IMR-90 (cell line): Measurements from ENCODE around the gene SDF2L1. TPM values are rescaled to one million over a fixed set of nuclear protein-coding genes. Genes with fewer than 3 reads are reported as not detected.

Experiments used
- ATAC-seq: fragments of 200-7000 bp; cut with Tn5 transposase; 2 replicates; pipeline ENCODE4 v1.9.1; 2020; ENCODE audit warnings: low read depth, mild to moderate bottlenecking, moderate library complexity
- BruUV-seq: library from RNA; stranded (reverse); fragments of 400-500 nt; replicated peaks from 2 replicates; lab custom pipeline; 2021; lab: Mats Ljungman, UMichigan
- CTCF ChIA-PET: fragments of 300-600 bp; formaldehyde crosslinking; extraction: SDS; loops from one replicate; lab custom pipeline; 2021; ENCODE audit warnings: antibody characterized with exemption; lab: Yijun Ruan, JAX
- POLR2A ChIA-PET: fragments of 300-600 bp; sonication (Branson Sonifier 250); formaldehyde crosslinking; loops from one replicate; lab custom pipeline; 2022; ENCODE audit warnings: antibody characterized with exemption; ENCODE audit not compliant: unreplicated experiment; lab: Charles Lee
- DNase-seq: peaks from one replicate; pipeline ENCODE4 v3.0.0; 2013
- H2AFZ ChIP-seq: replicated peaks from 2 replicates; pipeline ENCODE3; 2013; ENCODE audit warnings: low read length, mild to moderate bottlenecking; ENCODE audit not compliant: poor library complexity
- H2AK5ac ChIP-seq: 2 replicates; pipeline ENCODE4 v1.6.1; 2013; ENCODE audit warnings: low read depth, low read length, inconsistent platforms
- H2AK9ac ChIP-seq: replicated peaks from 2 replicates; pipeline ENCODE3; 2013; ENCODE audit warnings: mild to moderate bottlenecking, low read depth, low read length, moderate library complexity; ENCODE audit not compliant: poor library complexity
- H2BK120ac ChIP-seq: 2 replicates; pipeline ENCODE4 v1.6.1; 2013; ENCODE audit warnings: low read depth, low read length, inconsistent platforms
- H2BK15ac ChIP-seq: 3 replicates; pipeline ENCODE4 v1.6.1; 2013; ENCODE audit warnings: low read depth, low read length, inconsistent platforms
- H2BK20ac ChIP-seq: 2 replicates; pipeline ENCODE4 v1.6.1; 2013; ENCODE audit warnings: low read depth, mild to moderate bottlenecking, inconsistent platforms, low read length, moderate library complexity
- H2BK5ac ChIP-seq: 2 replicates; pipeline ENCODE4 v1.6.1; 2013; ENCODE audit warnings: mild to moderate bottlenecking, low read depth, low read length, inconsistent platforms; ENCODE audit not compliant: poor library complexity, severe bottlenecking
- H3K14ac ChIP-seq: replicated peaks from 2 replicates; pipeline ENCODE4 v1.6.1; 2013; ENCODE audit warnings: low read depth, low read length, inconsistent platforms
- H3K18ac ChIP-seq: 2 replicates; pipeline ENCODE4 v1.6.1; 2013; ENCODE audit warnings: low read depth, low read length, control low read depth
- H3K23ac ChIP-seq: 2 replicates; pipeline ENCODE4 v1.6.1; 2013; ENCODE audit warnings: low read depth, low read length, inconsistent platforms
- H3K27ac ChIP-seq: 2 replicates; pipeline ENCODE4 v1.5.1; 2013; ENCODE audit warnings: mild to moderate bottlenecking, control low read depth, low read length; ENCODE audit not compliant: insufficient read depth
- H3K27me3 ChIP-seq: 2 replicates; pipeline ENCODE4 v1.6.1; 2013; ENCODE audit warnings: low read length; ENCODE audit not compliant: control insufficient read depth, insufficient read depth
- H3K36me3 ChIP-seq: 2 replicates; pipeline ENCODE4 v1.6.1; 2013; ENCODE audit warnings: low read length, mixed read lengths; ENCODE audit not compliant: control insufficient read depth, insufficient read depth
- H3K4ac ChIP-seq: 2 replicates; pipeline ENCODE4 v1.6.1; 2013; ENCODE audit warnings: low read depth, low read length, inconsistent platforms
- H3K4me1 ChIP-seq: 2 replicates; pipeline ENCODE4 v1.6.1; 2013; ENCODE audit warnings: low read length, mixed read lengths; ENCODE audit not compliant: control insufficient read depth, insufficient read depth
- H3K4me2 ChIP-seq: 2 replicates; pipeline ENCODE4 v1.6.1; 2013; ENCODE audit warnings: low read depth, mild to moderate bottlenecking, control low read depth, low read length, moderate library complexity
- H3K4me3 ChIP-seq: 2 replicates; pipeline ENCODE4 v1.5.1; 2013; ENCODE audit warnings: low read depth, mild to moderate bottlenecking, control low read depth, low read length, moderate library complexity; ENCODE audit not compliant: insufficient read depth
- H3K56ac ChIP-seq: 2 replicates; pipeline ENCODE4 v1.6.1; 2013; ENCODE audit warnings: low read length, inconsistent platforms; ENCODE audit not compliant: insufficient read depth; ENCODE audit errors: extremely low read depth
- H3K79me1 ChIP-seq, 2 experiments: 2 replicates each; pipeline ENCODE4 v1.6.1; 2013; ENCODE audit warnings: low read length in 2 of 2, inconsistent platforms in 1 of 2, low read depth in 1 of 2
- H3K9ac ChIP-seq: 2 replicates; pipeline ENCODE4 v1.6.1; 2013; ENCODE audit warnings: low read depth, low read length, control low read depth
- H3K9me1 ChIP-seq: 2 replicates; pipeline ENCODE4 v1.6.1; 2013; ENCODE audit warnings: low read length, inconsistent platforms; ENCODE audit not compliant: insufficient read depth
- H3K9me3 ChIP-seq: 2 replicates; pipeline ENCODE4 v1.6.1; 2013; ENCODE audit warnings: low read length; ENCODE audit not compliant: control insufficient read depth, insufficient read depth
- H4K20me1 ChIP-seq: 2 replicates; pipeline ENCODE4 v1.6.1; 2013; ENCODE audit warnings: low read length, inconsistent platforms; ENCODE audit not compliant: insufficient read depth
- H4K5ac ChIP-seq: 2 replicates; pipeline ENCODE4 v1.6.1; 2013; ENCODE audit warnings: mild to moderate bottlenecking, low read depth, low read length, control low read depth
- H4K8ac ChIP-seq, 2 experiments: 2 replicates each; pipeline ENCODE4 v1.6.1; 2013; ENCODE audit warnings: low read depth in 2 of 2, low read length in 2 of 2, control low read depth in 1 of 2, inconsistent platforms in 1 of 2
- H4K91ac ChIP-seq: 2 replicates; pipeline ENCODE4 v1.6.1; 2013; ENCODE audit warnings: low read depth, low read length, inconsistent platforms; ENCODE audit not compliant: insufficient read depth
- CEBPB ChIP-seq: IDR thresholded peaks from 2 replicates; pipeline ENCODE4 v1.6.1; 2012; ENCODE audit warnings: low read depth, low read length, improper control_type of control experiment
- RCOR1 ChIP-seq: IDR thresholded peaks from 2 replicates; pipeline ENCODE4 v1.6.1; 2012; ENCODE audit warnings: mild to moderate bottlenecking, low read length, improper control_type of control experiment; ENCODE audit not compliant: insufficient replicate concordance
- WGBS, 2 experiments: methylation state at CpG; one replicate each; pipeline versions ENCODE4 v1.1.5 to v1.1.7; 2013; ENCODE audit warnings: missing lambda C conversion rate in 2 of 2; ENCODE audit not compliant: insufficient read length in 1 of 2; ENCODE audit errors: extremely low coverage in 2 of 2; 5-methylcytosine and 5-hydroxymethylcytosine counted together
- dilution Hi-C: fragments of 300-500 bp; cut with HindIII; formaldehyde crosslinking; loops from one replicate; pipeline ENCODE4 v1.14.3; 2018; ENCODE audit warnings: low sequenced_read_pairs; ENCODE audit not compliant: unreplicated experiment
- in situ Hi-C: fragments of 300-500 bp; cut with MboI; formaldehyde crosslinking; loops from 3 replicates; pipeline ENCODE4 v1.14.3; 2019; ENCODE audit warnings: low sequenced_read_pairs, inconsistent platforms, mixed read lengths
- intact Hi-C: fragments of 100-400 bp; cut with micrococcal nuclease; formaldehyde crosslinking; loops from 2 replicates; pipeline ENCODE4 v1.10.0; 2022
- polyA plus RNA-seq, 3 experiments: library from polyadenylated mRNA; depleted of rRNA; stranded (reverse); fragments of >200 nt; gene quantifications; 2 replicates each; pipeline ENCODE4 v1.2.3, GENCODE V29; 2012; ENCODE audit warnings: low replicate concordance in 1 of 3
- total RNA-seq: library from RNA; depleted of rRNA; stranded (reverse); fragments of >200 nt; gene quantifications from 2 replicates; pipeline ENCODE4 v1.2.3, GENCODE V29; 2012

The SDF2L1 gene
- total and polyA plus RNA-seq, 2 of the 4 experiments (the other 2 are of a cell fraction) = 18.8 to 51.1 TPM

DNA sequence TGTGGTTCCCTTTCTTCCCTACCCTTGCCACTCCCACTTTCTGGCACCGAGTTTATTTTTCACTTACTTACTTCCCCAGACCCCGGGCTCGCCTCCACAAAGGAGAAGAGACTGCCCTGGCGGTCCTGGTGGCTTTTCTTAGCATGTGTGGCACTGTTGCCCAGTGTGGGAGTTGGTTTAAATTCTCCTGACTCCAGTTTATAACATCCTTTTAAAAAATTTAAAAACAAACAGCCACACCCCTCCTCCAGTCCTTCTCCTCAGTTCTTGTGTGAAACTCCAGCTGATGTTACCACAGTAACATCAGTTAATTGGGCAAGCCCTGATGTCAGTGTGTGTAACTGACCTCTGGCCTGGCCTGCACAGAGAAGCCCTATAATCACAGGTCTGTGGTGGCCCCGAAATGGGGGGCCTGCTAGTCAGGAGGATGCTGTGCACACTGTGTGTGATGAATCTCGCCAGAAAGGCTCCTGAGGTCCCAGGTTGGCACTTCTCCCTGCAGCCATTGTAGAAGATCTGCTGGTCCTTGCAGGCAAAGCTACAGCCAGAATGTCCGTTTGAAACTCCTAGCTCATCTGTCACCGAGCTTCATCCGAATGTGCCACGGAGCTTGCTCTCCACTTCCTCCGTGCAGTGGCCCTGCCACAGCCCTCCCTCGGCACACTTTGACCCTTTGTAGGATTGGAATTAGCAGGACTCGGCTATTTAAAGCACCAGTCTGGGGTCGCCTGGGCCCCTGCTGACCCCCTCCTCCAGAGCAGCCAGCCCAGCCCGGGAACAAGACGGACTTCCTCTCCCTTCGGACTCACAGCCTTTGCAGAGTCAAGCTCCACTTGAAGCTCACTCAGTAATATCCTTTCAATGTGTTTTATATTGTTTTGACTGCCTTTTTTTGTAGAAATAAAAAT is 19.8 kb upstream of the SDF2L1 start:
- no peak overlapping the region for H4K8ac ChIP-seq
- no peak overlapping the region for H2BK15ac ChIP-seq
- dilution Hi-C loops (no loop called here), intact Hi-C loops (no loop called here), in situ Hi-C loops (no loop called here)
- H3K27ac ChIP-seq = no peak overlapping the region; the same call in 1 of the 2 replicates
- H2BK20ac ChIP-seq = no peak overlapping the region
- H2BK120ac ChIP-seq = no peak overlapping the region
- peaks cover 92% of the 10 kb centered on the region for H4K20me1 ChIP-seq
- H3K27me3 ChIP-seq = no peaks in the 10 kb centered on the region
- POLR2A ChIA-PET = no interaction called here
- ATAC-seq (peak; percentile 22), DNase-seq (no peak)
- H3K56ac ChIP-seq = no peak overlapping the region
- H4K91ac ChIP-seq = no peak overlapping the region
- no peak overlapping the region for H3K4ac ChIP-seq
- H3K4me1 ChIP-seq = peaks cover 11% of the 10 kb centered on the region
- no peak overlapping the region for H2AK5ac ChIP-seq
- no peak overlapping the region for H3K9ac ChIP-seq
- TF ChIP-seq CEBPB (peak; percentile 28; the same call in 1 of the 2 replicates), RCOR1 (no peak)
- H3K4me3 ChIP-seq = no peak overlapping the region
- no peak overlapping the region for H2AFZ ChIP-seq
- no peak overlapping the region for H3K18ac ChIP-seq
- no peak overlapping the region for H2AK9ac ChIP-seq
- H3K36me3 ChIP-seq = peaks cover 29% of the 10 kb centered on the region
- CTCF ChIA-PET = no interaction called here
- peaks cover 28 to 85% of the 10 kb centered on the region in 2 experiments for H3K79me1 ChIP-seq
- no peaks in the 10 kb centered on the region for H3K9me3 ChIP-seq
- peaks cover 24% of the 10 kb centered on the region for H3K9me1 ChIP-seq
- H3K14ac ChIP-seq = no peak overlapping the region
- no peak overlapping the region for H2BK5ac ChIP-seq
- H4K5ac ChIP-seq = no peak overlapping the region
- H3K4me2 ChIP-seq = no peak overlapping the region
- 76% methylated on average over 8 of the region's 17 CpGs; no CpG with 5 or more reads in 1 of the 2 experiments for WGBS, 2 experiments
- TSS peak; percentile 69 for BruUV-seq
- H3K23ac ChIP-seq = no peak overlapping the region
